Measurements from ENCODE around the gene TRIM2. TPM values are rescaled to one million over a fixed set of nuclear protein-coding genes. Genes with fewer than 3 reads are reported as not detected.

TRIM2 gene
- total RNA-seq, 4 donors from 2014 or later, result 71.8 to 124 (median 95.3) TPM

GRCh38 chr4:153362184-153362583 lies 157.9 kb downstream of the TRIM2 start:
- in situ Hi-C loops (cut with MboI; ENCODE audit: low pct_ligation_motif_present in 1 of 4, low pct_unique_long_range_greater_than_20kb in 1 of 4, low sequenced_read_pairs in 3 of 4), result no loop called here
- TF ChIP-seq CTCF (IDR thresholded peaks at IDR 0.05) (no peak), EP300 (IDR thresholded peaks at IDR 0.05; ENCODE audit: low read depth) (no peak), POLR2A (IDR thresholded peaks at IDR 0.05) (no peak), POLR2AphosphoS5 (IDR thresholded peaks at IDR 0.05) (no peak)

DNA sequence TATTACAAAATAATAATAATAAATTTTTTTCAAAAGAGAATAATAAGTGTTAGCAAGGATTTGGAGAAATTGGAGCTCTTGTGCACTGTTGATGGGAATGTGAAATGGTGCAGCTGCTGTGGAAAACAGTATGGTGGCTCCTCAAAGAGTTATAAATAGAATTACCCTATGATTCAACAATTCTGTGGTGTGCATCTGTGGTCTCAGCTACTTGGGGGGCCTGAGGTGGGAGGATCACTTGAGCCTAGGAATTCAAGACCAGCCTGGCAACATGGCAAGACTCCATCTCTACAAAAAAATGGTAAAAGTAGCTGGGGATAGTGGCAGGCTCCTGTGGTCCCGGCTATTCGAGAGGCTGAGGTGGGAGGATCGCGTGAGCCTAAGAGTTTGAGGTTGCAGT lies 159.8 kb downstream of the TRIM2 start:
- intact Hi-C loops (cut with DNase I; ENCODE audit: low total_unique reads) (no loop called here), in situ Hi-C loops (cut with MboI; ENCODE audit: low pct_ligation_motif_present in 1 of 4, low pct_unique_long_range_greater_than_20kb in 1 of 4, low sequenced_read_pairs in 3 of 4) (no loop called here)
- TF ChIP-seq POLR2A (IDR thresholded peaks at IDR 0.05) (no peak), EP300 (IDR thresholded peaks at IDR 0.05; ENCODE audit: low read depth) (no peak), POLR2AphosphoS5 (IDR thresholded peaks at IDR 0.05) (no peak), CTCF (IDR thresholded peaks at IDR 0.05) (no peak)
- no peaks in the 10 kb centered on the region for H3K4me1 ChIP-seq
- no peak for DNase-seq
- H3K36me3 ChIP-seq, result no peaks in the 10 kb centered on the region
- no peaks in the 10 kb centered on the region for H3K9me3 ChIP-seq
- no peak overlapping the region for H3K4me3 ChIP-seq
- no peaks in the 10 kb centered on the region for H3K27me3 ChIP-seq
- H3K27ac ChIP-seq, result no peak overlapping the region
- 97 to 100% methylated on average over 2 to 4 of the region's 4 CpGs for whole genome bisulfite sequencing, 2 donors (ENCODE audit: low coverage in 1 of 2)

More at GRCh38 chr4:153362184-153362583, 157.9 kb downstream of the TRIM2 start:
- no peak for DNase-seq
- no peak overlapping the region for H3K4me3 ChIP-seq
- 85 to 93% methylated on average over 2 to 3 of the region's 3 CpGs for WGBS, 2 donors (ENCODE audit: low coverage in 1 of 2)
- no peaks in the 10 kb centered on the region for H3K9me3 ChIP-seq
- H3K27me3 ChIP-seq, result no peaks in the 10 kb centered on the region
- H3K27ac ChIP-seq, result no peak overlapping the region
- H3K4me1 ChIP-seq, result no peaks in the 10 kb centered on the region
- intact Hi-C loops (cut with DNase I; ENCODE audit: low total_unique reads), result no loop called here
- H3K36me3 ChIP-seq, result no peaks in the 10 kb centered on the region

GRCh38 chr4:153365003-153365402 lies 160.8 kb downstream of the TRIM2 start:
- Histone ChIP-seq H3K27ac (no peak overlapping the region), H3K36me3 (no peaks in the 10 kb centered on the region), H3K9me3 (no peaks in the 10 kb centered on the region), H3K4me1 (no peaks in the 10 kb centered on the region), H3K27me3 (no peaks in the 10 kb centered on the region), H3K4me3 (no peak overlapping the region)
- in situ Hi-C loops (cut with MboI; ENCODE audit: low pct_ligation_motif_present in 1 of 4, low pct_unique_long_range_greater_than_20kb in 1 of 4, low sequenced_read_pairs in 3 of 4) (no loop called here), intact Hi-C loops (cut with DNase I; ENCODE audit: low total_unique reads) (no loop called here)
- TF ChIP-seq POLR2A (IDR thresholded peaks at IDR 0.05), result no peak
- TF ChIP-seq EP300 (IDR thresholded peaks at IDR 0.05; ENCODE audit: low read depth), result no peak
- no peak for TF ChIP-seq CTCF (IDR thresholded peaks at IDR 0.05)
- TF ChIP-seq POLR2AphosphoS5 (IDR thresholded peaks at IDR 0.05), result no peak
- WGBS, 2 donors (ENCODE audit: low coverage in 1 of 2), result 97 to 100% methylated on average over 1 to 2 of the region's 2 CpGs
- DNase-seq, result no peak

- Histone ChIP-seq H3K27me3 (no peaks in the 10 kb centered on the region), H3K9me3 (no peaks in the 10 kb centered on the region), H3K36me3 (no peaks in the 10 kb centered on the region), H3K27ac (no peak overlapping the region), H3K4me3 (no peak overlapping the region), H3K4me1 (no peaks in the 10 kb centered on the region)
- no peak for TF ChIP-seq CTCF (IDR thresholded peaks at IDR 0.05)
- no peak for TF ChIP-seq EP300 (IDR thresholded peaks at IDR 0.05; ENCODE audit: low read depth)
- no peak for TF ChIP-seq POLR2A (IDR thresholded peaks at IDR 0.05)
- no peak for TF ChIP-seq POLR2AphosphoS5 (IDR thresholded peaks at IDR 0.05)
- in situ Hi-C loops (cut with MboI; ENCODE audit: low pct_ligation_motif_present in 1 of 4, low pct_unique_long_range_greater_than_20kb in 1 of 4, low sequenced_read_pairs in 3 of 4), result no loop called here
- WGBS, 2 donors (ENCODE audit: low coverage in 1 of 2), result 92 to 94% methylated on average over 1 of the region's 1 CpG
- DNase-seq, result no peak
- intact Hi-C loops (cut with DNase I; ENCODE audit: low total_unique reads), result no loop called here
Observed at GRCh38 chr4:153366486-153366885, 162.2 kb downstream of the TRIM2 start.

Data from transverse colon (tissue), 4 donors.